Measurements from ENCODE around the gene ACO2.
A peak's percentile ranks its signal among the peaks of the same experiment; 100 is the strongest.

ACO2 gene

GRCh38 chr22:41516462-41516861 lies 47.5 kb downstream of the ACO2 start:
- no peak for DNase-seq (ENCODE audit: low read depth)
- TF ChIP-seq CTCF (IDR thresholded peaks at IDR 0.05; ENCODE audit: insufficient read depth, low read depth, low read length, missing control alignments) = no peak
- H3K4me3 ChIP-seq (ENCODE audit: low read length) = no peak overlapping the region

- TF ChIP-seq CTCF (IDR thresholded peaks at IDR 0.05; ENCODE audit: insufficient read depth, low read depth, low read length, missing control alignments) = peak; percentile 91
- no peak overlapping the region for H3K4me3 ChIP-seq (ENCODE audit: low read length)
- peak; percentile 84 for DNase-seq (ENCODE audit: low read depth)
Observed at GRCh38 chr22:41517172-41518047, 48.5 kb downstream of the ACO2 start.

- DNase-seq (ENCODE audit: low read depth) = no peak
- TF ChIP-seq CTCF (IDR thresholded peaks at IDR 0.05; ENCODE audit: insufficient read depth, low read depth, low read length, missing control alignments) = no peak
- H3K4me3 ChIP-seq (ENCODE audit: low read length) = no peak overlapping the region
Observed at GRCh38 chr22:41518048-41518347, 49.1 kb downstream of the ACO2 start.

- no peak overlapping the region for H3K4me3 ChIP-seq (ENCODE audit: low read length)
- DNase-seq (ENCODE audit: low read depth) = no peak
- no peak for TF ChIP-seq CTCF (IDR thresholded peaks at IDR 0.05; ENCODE audit: insufficient read depth, low read depth, low read length, missing control alignments)
Observed at GRCh38 chr22:41521126-41521525, 52.2 kb downstream of the ACO2 start.

- DNase-seq (ENCODE audit: low read depth) = no peak
- H3K4me3 ChIP-seq (ENCODE audit: low read length) = no peak overlapping the region
- TF ChIP-seq CTCF (IDR thresholded peaks at IDR 0.05; ENCODE audit: insufficient read depth, low read depth, low read length, missing control alignments) = no peak
Observed at GRCh38 chr22:41522813-41523212, 53.9 kb downstream of the ACO2 start.

- TF ChIP-seq CTCF (IDR thresholded peaks at IDR 0.05; ENCODE audit: insufficient read depth, low read depth, low read length, missing control alignments) = no peak
Observed at GRCh38 chr22:41523464-41524221, 54.7 kb downstream of the ACO2 start.

More at GRCh38 chr22:41523464-41524221, 54.7 kb downstream of the ACO2 start:
- no peak overlapping the region for H3K4me3 ChIP-seq (ENCODE audit: low read length)
- no peak for DNase-seq (ENCODE audit: low read depth)

Measured in epithelial cell of esophagus (primary cell).